H1 (cell line): ENCODE data around the gene MAP7D1. TPM values are rescaled to one million over a fixed set of nuclear protein-coding genes. Genes with fewer than 3 reads are reported as not detected.

ENCODE experiments used
- BCL11A ChIP-seq, 2 experiments: IDR thresholded peaks; one replicate each; pipeline ENCODE4 v1.6.1; 2011; ENCODE audit warnings: low read depth in 2 of 2, low read length in 2 of 2, mild to moderate bottlenecking in 2 of 2
- SRF ChIP-seq: IDR thresholded peaks from 2 replicates; pipeline ENCODE4 v1.6.1; 2011; ENCODE audit warnings: mild to moderate bottlenecking, low read depth, low read length, moderate library complexity
- polyA plus RNA-seq, 7 experiments: library from polyadenylated mRNA; depleted of rRNA in 3 of 7; stranded (reverse) in 5 of 7; unstranded in 2 of 7; fragments of >200 nt in 5 of 7; fragments of 200-250 nt in 2 of 7; gene quantifications; 1 replicate in 5 of 7; 2 replicates in 1 of 7; 4 replicates in 1 of 7; pipeline versions ENCODE4 v1.2.1 to v1.2.3, GENCODE V29; 2011 to 2013; ENCODE audit warnings: missing spikeins in 2 of 7, mixed read lengths in 2 of 7
- total RNA-seq: library from RNA; stranded (reverse); fragmentation: NEBNext Ultra II Directional; extraction: Animal tissue kit (Norgen Biotek cat#: 25700); gene quantifications from 2 replicates; pipeline ENCODE4 v1.2.1, GENCODE V29; 2021
- TF ChIP-seq, protein P1 (sequence below): fragments of 300-600 bp; sonication (generic); IDR thresholded peaks from 2 replicates; pipeline ENCODE4 v1.7.1; 2012; ENCODE audit warnings: low read length, moderate library complexity, mild to moderate bottlenecking, inconsistent platforms; ENCODE audit not compliant: insufficient replicate concordance
- TF ChIP-seq, protein P2 (sequence below): IDR thresholded peaks from 2 replicates; pipeline ENCODE4 v1.6.1; 2011; ENCODE audit warnings: low read depth, mild to moderate bottlenecking, low read length; ENCODE audit not compliant: insufficient read depth

MAP7D1 gene
- total and polyA plus RNA-seq, 2 of the 8 experiments (the other 6 are each of a cell fraction or from before 2014, with no cell fraction given), result 18.2 to 52.4 TPM

DNA sequence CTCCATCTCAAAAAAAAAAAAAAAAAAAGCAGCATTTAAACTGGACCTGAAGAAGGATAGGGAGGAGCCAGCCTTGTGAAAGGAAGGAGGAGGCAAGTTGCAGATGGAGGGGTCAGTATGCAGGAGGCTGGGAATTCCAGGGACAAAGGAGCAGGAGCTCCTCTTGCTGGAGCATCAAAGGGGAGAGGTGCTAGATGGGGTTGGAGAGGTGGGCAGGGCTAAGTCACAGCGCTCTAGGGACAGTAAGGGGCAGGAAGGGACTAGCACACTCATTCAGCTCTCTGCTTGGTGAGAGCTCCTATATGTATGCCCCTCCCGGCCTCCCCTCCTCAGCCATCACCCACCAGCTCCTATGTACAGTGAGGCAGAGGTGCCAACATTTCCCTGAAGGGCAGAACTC lies 26.8 kb downstream of the MAP7D1 start (continued):
- TF ChIP-seq, protein P1, sequence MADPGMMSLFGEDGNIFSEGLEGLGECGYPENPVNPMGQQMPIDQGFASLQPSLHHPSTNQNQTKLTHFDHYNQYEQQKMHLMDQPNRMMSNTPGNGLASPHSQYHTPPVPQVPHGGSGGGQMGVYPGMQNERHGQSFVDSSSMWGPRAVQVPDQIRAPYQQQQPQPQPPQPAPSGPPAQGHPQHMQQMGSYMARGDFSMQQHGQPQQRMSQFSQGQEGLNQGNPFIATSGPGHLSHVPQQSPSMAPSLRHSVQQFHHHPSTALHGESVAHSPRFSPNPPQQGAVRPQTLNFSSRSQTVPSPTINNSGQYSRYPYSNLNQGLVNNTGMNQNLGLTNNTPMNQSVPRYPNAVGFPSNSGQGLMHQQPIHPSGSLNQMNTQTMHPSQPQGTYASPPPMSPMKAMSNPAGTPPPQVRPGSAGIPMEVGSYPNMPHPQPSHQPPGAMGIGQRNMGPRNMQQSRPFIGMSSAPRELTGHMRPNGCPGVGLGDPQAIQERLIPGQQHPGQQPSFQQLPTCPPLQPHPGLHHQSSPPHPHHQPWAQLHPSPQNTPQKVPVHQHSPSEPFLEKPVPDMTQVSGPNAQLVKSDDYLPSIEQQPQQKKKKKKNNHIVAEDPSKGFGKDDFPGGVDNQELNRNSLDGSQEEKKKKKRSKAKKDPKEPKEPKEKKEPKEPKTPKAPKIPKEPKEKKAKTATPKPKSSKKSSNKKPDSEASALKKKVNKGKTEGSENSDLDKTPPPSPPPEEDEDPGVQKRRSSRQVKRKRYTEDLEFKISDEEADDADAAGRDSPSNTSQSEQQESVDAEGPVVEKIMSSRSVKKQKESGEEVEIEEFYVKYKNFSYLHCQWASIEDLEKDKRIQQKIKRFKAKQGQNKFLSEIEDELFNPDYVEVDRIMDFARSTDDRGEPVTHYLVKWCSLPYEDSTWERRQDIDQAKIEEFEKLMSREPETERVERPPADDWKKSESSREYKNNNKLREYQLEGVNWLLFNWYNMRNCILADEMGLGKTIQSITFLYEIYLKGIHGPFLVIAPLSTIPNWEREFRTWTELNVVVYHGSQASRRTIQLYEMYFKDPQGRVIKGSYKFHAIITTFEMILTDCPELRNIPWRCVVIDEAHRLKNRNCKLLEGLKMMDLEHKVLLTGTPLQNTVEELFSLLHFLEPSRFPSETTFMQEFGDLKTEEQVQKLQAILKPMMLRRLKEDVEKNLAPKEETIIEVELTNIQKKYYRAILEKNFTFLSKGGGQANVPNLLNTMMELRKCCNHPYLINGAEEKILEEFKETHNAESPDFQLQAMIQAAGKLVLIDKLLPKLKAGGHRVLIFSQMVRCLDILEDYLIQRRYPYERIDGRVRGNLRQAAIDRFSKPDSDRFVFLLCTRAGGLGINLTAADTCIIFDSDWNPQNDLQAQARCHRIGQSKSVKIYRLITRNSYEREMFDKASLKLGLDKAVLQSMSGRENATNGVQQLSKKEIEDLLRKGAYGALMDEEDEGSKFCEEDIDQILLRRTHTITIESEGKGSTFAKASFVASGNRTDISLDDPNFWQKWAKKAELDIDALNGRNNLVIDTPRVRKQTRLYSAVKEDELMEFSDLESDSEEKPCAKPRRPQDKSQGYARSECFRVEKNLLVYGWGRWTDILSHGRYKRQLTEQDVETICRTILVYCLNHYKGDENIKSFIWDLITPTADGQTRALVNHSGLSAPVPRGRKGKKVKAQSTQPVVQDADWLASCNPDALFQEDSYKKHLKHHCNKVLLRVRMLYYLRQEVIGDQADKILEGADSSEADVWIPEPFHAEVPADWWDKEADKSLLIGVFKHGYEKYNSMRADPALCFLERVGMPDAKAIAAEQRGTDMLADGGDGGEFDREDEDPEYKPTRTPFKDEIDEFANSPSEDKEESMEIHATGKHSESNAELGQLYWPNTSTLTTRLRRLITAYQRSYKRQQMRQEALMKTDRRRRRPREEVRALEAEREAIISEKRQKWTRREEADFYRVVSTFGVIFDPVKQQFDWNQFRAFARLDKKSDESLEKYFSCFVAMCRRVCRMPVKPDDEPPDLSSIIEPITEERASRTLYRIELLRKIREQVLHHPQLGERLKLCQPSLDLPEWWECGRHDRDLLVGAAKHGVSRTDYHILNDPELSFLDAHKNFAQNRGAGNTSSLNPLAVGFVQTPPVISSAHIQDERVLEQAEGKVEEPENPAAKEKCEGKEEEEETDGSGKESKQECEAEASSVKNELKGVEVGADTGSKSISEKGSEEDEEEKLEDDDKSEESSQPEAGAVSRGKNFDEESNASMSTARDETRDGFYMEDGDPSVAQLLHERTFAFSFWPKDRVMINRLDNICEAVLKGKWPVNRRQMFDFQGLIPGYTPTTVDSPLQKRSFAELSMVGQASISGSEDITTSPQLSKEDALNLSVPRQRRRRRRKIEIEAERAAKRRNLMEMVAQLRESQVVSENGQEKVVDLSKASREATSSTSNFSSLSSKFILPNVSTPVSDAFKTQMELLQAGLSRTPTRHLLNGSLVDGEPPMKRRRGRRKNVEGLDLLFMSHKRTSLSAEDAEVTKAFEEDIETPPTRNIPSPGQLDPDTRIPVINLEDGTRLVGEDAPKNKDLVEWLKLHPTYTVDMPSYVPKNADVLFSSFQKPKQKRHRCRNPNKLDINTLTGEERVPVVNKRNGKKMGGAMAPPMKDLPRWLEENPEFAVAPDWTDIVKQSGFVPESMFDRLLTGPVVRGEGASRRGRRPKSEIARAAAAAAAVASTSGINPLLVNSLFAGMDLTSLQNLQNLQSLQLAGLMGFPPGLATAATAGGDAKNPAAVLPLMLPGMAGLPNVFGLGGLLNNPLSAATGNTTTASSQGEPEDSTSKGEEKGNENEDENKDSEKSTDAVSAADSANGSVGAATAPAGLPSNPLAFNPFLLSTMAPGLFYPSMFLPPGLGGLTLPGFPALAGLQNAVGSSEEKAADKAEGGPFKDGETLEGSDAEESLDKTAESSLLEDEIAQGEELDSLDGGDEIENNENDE, result no peak
- TF ChIP-seq SRF (no peak), BCL11A (IDR thresholded peaks at IDR 0.05; ENCODE audit: low read depth in 2 of 2, low read length in 2 of 2) (no peak)
- TF ChIP-seq, protein P2, sequence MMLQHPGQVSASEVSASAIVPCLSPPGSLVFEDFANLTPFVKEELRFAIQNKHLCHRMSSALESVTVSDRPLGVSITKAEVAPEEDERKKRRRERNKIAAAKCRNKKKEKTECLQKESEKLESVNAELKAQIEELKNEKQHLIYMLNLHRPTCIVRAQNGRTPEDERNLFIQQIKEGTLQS, result no peak
